SU-DHL-6 (cell line): ENCODE measurements around the gene OIP5.

Source experiments
- H2AFZ ChIP-seq: fragments of 200-600 bp; sonication (generic); 2 replicates; pipeline ENCODE4 v1.6.1; 2014; ENCODE audit warnings: low read depth, mild to moderate bottlenecking, moderate library complexity, mixed read lengths, antibody characterized with exemption, low read length; ENCODE audit not compliant: severe bottlenecking
- H3F3A ChIP-seq: fragments of 200-600 bp; shearing (Covaris generic); 2 replicates; pipeline ENCODE4 v1.6.0; 2016; ENCODE audit warnings: antibody characterized with exemption, mild to moderate bottlenecking; ENCODE audit not compliant: insufficient read depth
- H3K27ac ChIP-seq: fragments of 200-600 bp; sonication (generic); 2 replicates; pipeline ENCODE4 v1.5.1; 2016; ENCODE audit warnings: low read depth, mild to moderate bottlenecking, low read length, moderate library complexity, mixed read lengths
- H3K27me3 ChIP-seq: fragments of 200-600 bp; sonication (generic), shearing (Covaris generic); 2 replicates; pipeline ENCODE4 v1.6.0; 2014; ENCODE audit warnings: mild to moderate bottlenecking, low read length
- H3K36me3 ChIP-seq: fragments of 200-600 bp; sonication (generic); 2 replicates; pipeline ENCODE4 v1.6.1; 2014; ENCODE audit warnings: mild to moderate bottlenecking, low read length, mixed read lengths
- H3K4me2 ChIP-seq: fragments of 300-600, 200-600 bp; shearing (Covaris generic), sonication (generic); 2 replicates; pipeline ENCODE4 v1.6.0; 2014; ENCODE audit warnings: low read length, low read depth, mild to moderate bottlenecking; ENCODE audit not compliant: poor library complexity, severe bottlenecking
- H3K4me3 ChIP-seq: fragments of 200-600 bp; sonication (generic); 2 replicates; pipeline ENCODE4 v1.5.1; 2014; ENCODE audit warnings: antibody characterized with exemption, low read length, mild to moderate bottlenecking, mixed read lengths; ENCODE audit not compliant: insufficient read depth, poor library complexity, severe bottlenecking
- H3K79me2 ChIP-seq: fragments of 200-600 bp; sonication (generic); 2 replicates; pipeline ENCODE4 v1.6.1; 2014; ENCODE audit warnings: mild to moderate bottlenecking, low read length, moderate library complexity; ENCODE audit not compliant: insufficient read depth
- H3K9ac ChIP-seq: fragments of 200-600 bp; sonication (generic); 2 replicates; pipeline ENCODE4 v1.7.0; 2014; ENCODE audit warnings: mild to moderate bottlenecking, low read length
- H3K9me2 ChIP-seq: fragments of 200-600 bp; sonication (generic); replicated peaks from 2 replicates; pipeline ENCODE4 v1.6.1; 2014; ENCODE audit warnings: low read length; ENCODE audit not compliant: insufficient read depth
- H3K9me3 ChIP-seq: fragments of 200-600 bp; sonication (generic); 2 replicates; pipeline ENCODE4 v1.6.1; 2014; ENCODE audit warnings: low read length, mixed read lengths; ENCODE audit not compliant: insufficient read depth
- H4K20me1 ChIP-seq: fragments of 200-600 bp; sonication (generic); 2 replicates; pipeline ENCODE4 v1.6.1; 2014; ENCODE audit warnings: low read depth, mild to moderate bottlenecking, antibody characterized with exemption, low read length, moderate library complexity, mixed read lengths
- EZH2phosphoT487 ChIP-seq: fragments of 200-600 bp; sonication (generic), shearing (Covaris generic); conservative IDR thresholded peaks from 2 replicates; pipeline ENCODE4 v1.6.1; 2018; ENCODE audit warnings: mild to moderate bottlenecking, antibody characterized with exemption, low read length, moderate library complexity, mixed read lengths
- TF ChIP-seq, protein P1 (sequence below): fragments of 200-600 bp; sonication (generic); IDR thresholded peaks from one replicate; pipeline ENCODE4 v1.5.1; 2017; ENCODE audit warnings: antibody characterized with exemption, mild to moderate bottlenecking, low read length, moderate library complexity; ENCODE audit not compliant: insufficient read depth, poor library complexity, severe bottlenecking

The OIP5 gene

DNA sequence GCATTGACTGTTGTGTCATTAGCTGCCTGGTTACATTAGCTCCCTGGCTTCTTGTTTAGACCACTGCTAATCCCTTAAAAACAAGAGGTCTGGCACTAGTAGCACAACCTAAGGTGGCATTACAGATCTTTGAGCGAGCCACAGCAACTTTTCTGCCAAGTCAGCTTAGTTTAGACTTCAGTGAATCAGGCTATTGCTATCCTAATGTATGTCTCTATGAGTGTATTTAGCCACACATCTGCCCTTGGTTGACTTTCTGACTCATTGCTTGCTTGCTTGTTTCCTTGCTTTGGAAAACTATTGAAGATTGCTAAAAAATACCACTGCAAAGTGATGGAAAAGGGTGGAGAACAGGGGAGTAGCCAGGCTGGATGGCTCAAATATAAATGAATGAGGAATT, 51.2 kb downstream of the OIP5 start:
- no peak overlapping the region for H3K9ac ChIP-seq
- TF ChIP-seq, protein P1, sequence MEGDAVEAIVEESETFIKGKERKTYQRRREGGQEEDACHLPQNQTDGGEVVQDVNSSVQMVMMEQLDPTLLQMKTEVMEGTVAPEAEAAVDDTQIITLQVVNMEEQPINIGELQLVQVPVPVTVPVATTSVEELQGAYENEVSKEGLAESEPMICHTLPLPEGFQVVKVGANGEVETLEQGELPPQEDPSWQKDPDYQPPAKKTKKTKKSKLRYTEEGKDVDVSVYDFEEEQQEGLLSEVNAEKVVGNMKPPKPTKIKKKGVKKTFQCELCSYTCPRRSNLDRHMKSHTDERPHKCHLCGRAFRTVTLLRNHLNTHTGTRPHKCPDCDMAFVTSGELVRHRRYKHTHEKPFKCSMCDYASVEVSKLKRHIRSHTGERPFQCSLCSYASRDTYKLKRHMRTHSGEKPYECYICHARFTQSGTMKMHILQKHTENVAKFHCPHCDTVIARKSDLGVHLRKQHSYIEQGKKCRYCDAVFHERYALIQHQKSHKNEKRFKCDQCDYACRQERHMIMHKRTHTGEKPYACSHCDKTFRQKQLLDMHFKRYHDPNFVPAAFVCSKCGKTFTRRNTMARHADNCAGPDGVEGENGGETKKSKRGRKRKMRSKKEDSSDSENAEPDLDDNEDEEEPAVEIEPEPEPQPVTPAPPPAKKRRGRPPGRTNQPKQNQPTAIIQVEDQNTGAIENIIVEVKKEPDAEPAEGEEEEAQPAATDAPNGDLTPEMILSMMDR = no peak
- TF ChIP-seq EZH2phosphoT487 = no peak
- no peak overlapping the region for H3K4me2 ChIP-seq

GRCh38 chr15:41279535-41280283, 52.7 kb downstream of the OIP5 start:
- TF ChIP-seq, protein P1 = no peak
- no peak for TF ChIP-seq EZH2phosphoT487

More for the DNA sequence above, 51.2 kb downstream of the OIP5 start:
- peaks cover 24% of the 10 kb centered on the region for H3K79me2 ChIP-seq
- peaks cover 13% of the 10 kb centered on the region for H3K36me3 ChIP-seq
- H3K9me3 ChIP-seq = no peaks in the 10 kb centered on the region
- no peaks in the 10 kb centered on the region for H3K27me3 ChIP-seq
- no peak overlapping the region for H3K27ac ChIP-seq
- no peaks in the 10 kb centered on the region for H4K20me1 ChIP-seq
- no peaks in the 10 kb centered on the region for H3K9me2 ChIP-seq
- H3F3A ChIP-seq = peaks cover 4% of the 10 kb centered on the region; the same call in 1 of the 2 replicates
- H2AFZ ChIP-seq = no peak overlapping the region
- H3K4me3 ChIP-seq = no peak overlapping the region

DNA sequence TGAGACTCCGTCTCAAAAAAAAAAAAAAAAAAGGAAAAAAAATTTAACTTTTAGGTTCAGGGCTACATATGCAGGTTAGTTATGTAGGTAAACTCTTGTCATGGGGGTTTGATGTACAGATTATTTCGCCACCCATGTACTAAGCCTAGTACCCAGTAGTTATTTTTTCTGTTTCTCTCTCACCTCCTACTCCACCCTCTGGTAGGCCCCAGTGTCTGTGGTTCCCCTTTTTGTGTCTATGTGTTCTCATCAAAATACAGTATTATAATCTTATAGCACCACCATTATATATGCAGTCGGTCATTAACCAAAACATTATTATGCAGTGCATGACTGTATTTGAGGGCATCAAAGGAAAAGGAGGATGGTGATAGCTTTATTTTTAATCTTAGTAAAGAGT, 54.1 kb downstream of the OIP5 start:
- H3K4me2 ChIP-seq = no peak overlapping the region
- peaks cover 4% of the 10 kb centered on the region; the same call in 1 of the 2 replicates for H3F3A ChIP-seq
- no peak overlapping the region for H2AFZ ChIP-seq
- H3K27me3 ChIP-seq = no peaks in the 10 kb centered on the region
- H3K9ac ChIP-seq = no peak overlapping the region
- no peak overlapping the region for H3K27ac ChIP-seq
- H4K20me1 ChIP-seq = no peaks in the 10 kb centered on the region
- no peak overlapping the region for H3K4me3 ChIP-seq
- H3K9me3 ChIP-seq = no peaks in the 10 kb centered on the region
- H3K36me3 ChIP-seq = no peaks in the 10 kb centered on the region
- no peak for TF ChIP-seq EZH2phosphoT487
- TF ChIP-seq, protein P1 = no peak
- H3K9me2 ChIP-seq = no peaks in the 10 kb centered on the region
- no peaks in the 10 kb centered on the region for H3K79me2 ChIP-seq

More at GRCh38 chr15:41279535-41280283, 52.7 kb downstream of the OIP5 start:
- Histone ChIP-seq H4K20me1 (no peaks in the 10 kb centered on the region), H3K4me3 (no peak overlapping the region), H3K79me2 (peaks cover 9% of the 10 kb centered on the region), H2AFZ (no peak overlapping the region), H3K9me3 (no peaks in the 10 kb centered on the region), H3K4me2 (no peak overlapping the region), H3K27ac (no peak overlapping the region), H3K36me3 (no peaks in the 10 kb centered on the region), H3K27me3 (no peaks in the 10 kb centered on the region), H3K9me2 (no peaks in the 10 kb centered on the region), H3F3A (peaks cover 4% of the 10 kb centered on the region; the same call in 1 of the 2 replicates), H3K9ac (no peak overlapping the region)
